ENCODE measurements around the gene METTL17. TPM values are rescaled to one million over a fixed set of nuclear protein-coding genes. Genes with fewer than 3 reads are reported as not detected.

The METTL17 gene
- total RNA-seq (2011; cell fraction: chromatin; rRNA removed; ENCODE audit: low replicate concordance): 312 and 387 TPM in 2 replicates
- total RNA-seq (2011; cell fraction: nucleolus; rRNA removed): 235 and 245 TPM in 2 replicates
- total RNA-seq (2011; cell fraction: nucleoplasm; rRNA removed): 205 and 234 TPM in 2 replicates
- total RNA-seq (2014; rRNA removed) (63.5 and 83.7 TPM in 2 replicates), total RNA-seq (2014; rRNA removed; fragmentation: Illumina TruSeq; extraction: Trizol) (62.6 and 65.6 TPM in 2 replicates), total RNA-seq (2015; rRNA removed; fragmentation: Illumina TruSeq; extraction: Trizol) (75.6 and 80.3 TPM in 2 replicates), total RNA-seq (2021) (82.7 and 83.6 TPM in 2 replicates), polyA plus RNA-seq (2011; rRNA removed) (119 and 168 TPM in 2 replicates), polyA plus RNA-seq (2014; fragmentation: Illumina TruSeq; extraction: Trizol) (97.6 and 105 TPM in 2 replicates), polyA plus RNA-seq (2014; fragmentation: Nextera tagmentation; extraction: Ambion mirVana) (100 to 1,000 TPM in 1 of 2 experiments, 10 to 100 TPM in 1; 90.0 to 150 TPM), polyA plus RNA-seq (2014; rRNA removed) (119 and 131 TPM in 2 replicates), polyA minus RNA-seq (2011; rRNA and poly(A)+ RNA removed) (40.4 and 53.4 TPM in 2 replicates), Bru-seq, nascent RNA (percentile 89 among the genes with signal in this experiment), BruChase-seq, experiment 1, labeled RNA remaining after a 2-hour chase (percentile 90 among the genes with signal in this experiment), BruChase-seq, experiment 2, labeled RNA remaining after a 6-hour chase (percentile 95 among the genes with signal in this experiment)
- 85.7 and 125 TPM in 2 replicates for polyA plus RNA-seq (2011; cell fraction: cytosol; rRNA removed)
- 549 and 894 TPM in 2 replicates for polyA plus RNA-seq (2011; cell fraction: nucleus; rRNA removed)
- polyA plus RNA-seq (2012): 57.2 and 95.2 TPM in 2 replicates
- 18.0 and 21.2 TPM in 2 replicates for polyA minus RNA-seq (2011; cell fraction: cytosol; rRNA and poly(A)+ RNA removed)
- 67.7 and 105 TPM in 2 replicates for polyA minus RNA-seq (2011; cell fraction: nucleus; rRNA and poly(A)+ RNA removed)
- long read RNA-seq, experiment 1, transcript METTL17-221 (14 exons, 1,500 nt): minor isoform, 6 of 140 reads
- long read RNA-seq, experiment 1, transcript METTL17-201 (14 exons, 1,749 nt): major isoform, 57 of 140 reads
- long read RNA-seq, experiment 1, transcript METTL17-216 (13 exons, 1,605 nt): minor isoform, 9 of 140 reads
- long read RNA-seq, experiment 1, transcript METTL17-202 (13 exons, 1,586 nt): minor isoform, 32 of 140 reads
- long read RNA-seq, experiment 1, partial matches to known transcripts: 12 of 140 reads
- long read RNA-seq, experiment 1, other reads (novel, unspliced or antisense): 23 of 140 reads
- long read RNA-seq, experiment 2, partial matches to known transcripts: 9 of 60 reads
- long read RNA-seq, experiment 2, other reads (novel, unspliced or antisense): 49 of 60 reads
- long read RNA-seq, experiment 3, transcript METTL17-201 (14 exons, 1,749 nt): major isoform, 32 of 67 reads
- long read RNA-seq, experiment 3, transcript METTL17-202 (13 exons, 1,586 nt): minor isoform, 15 of 67 reads
- long read RNA-seq, experiment 3, partial matches to known transcripts: 5 of 67 reads
- long read RNA-seq, experiment 3, other reads (novel, unspliced or antisense): 10 of 67 reads

- H3K79me2 ChIP-seq (ENCODE audit: control insufficient read depth, insufficient read depth, low read length): peaks cover 23% of the 10 kb centered on the region
- peak within 1 kb of the TSS; percentile 70 to 94 for H3K9ac ChIP-seq (ENCODE audit: insufficient read depth in 1 of 2, low read depth in 2 of 2, low read length in 2 of 2)
- H3K27me3 ChIP-seq (ENCODE audit: control insufficient read depth in 2 of 2, insufficient read depth in 2 of 2, low read length in 2 of 2): no peaks in the 10 kb centered on the region
- peak within 1 kb of the TSS; percentile 74 for H3K4me3 ChIP-seq
- peak within 1 kb of the TSS; percentile 92 for H3K4me2 ChIP-seq (ENCODE audit: insufficient read depth, low read length)
- BruUV-seq (replicated peaks): TSS peak; percentile 66
- under 1% methylated on average over 31 of the region's 42 CpGs for WGBS (ENCODE audit: insufficient coverage, low coverage, missing lambda C conversion rate)
- H3K9me3 ChIP-seq (replicated peaks; ENCODE audit: control insufficient read depth, insufficient read depth, low read depth, low read length): no peaks in the 10 kb centered on the region
- H4K20me1 ChIP-seq (replicated peaks; ENCODE audit: control insufficient read depth, insufficient read depth, low read length): no peaks in the 10 kb centered on the region
- ATAC-seq: peak; percentile 96
- peak within 1 kb of the TSS; percentile 91 for H2AFZ ChIP-seq (ENCODE audit: low read depth, low read length)
- peaks cover 7 to 10% of the 10 kb centered on the region in 2 experiments; a peak in 3 of 5 replicates for H3K4me1 ChIP-seq (replicated peaks in 1 of 2; ENCODE audit: control insufficient read depth in 2 of 2, insufficient read depth in 2 of 2, low read length in 2 of 2)
- DNase-seq (ENCODE audit: extremely low read depth in 1 of 4, low spot score in 3 of 4): peak; percentile 40 to 93 (median 64)
- in situ Hi-C loops (cut with MboI): no loop called here
- peak within 1 kb of the TSS; percentile 79 for H3K27ac ChIP-seq (ENCODE audit: extremely low read depth, low read depth, low read length)
- ChIA-PET POLR2A (no interaction called here), CTCF (ENCODE audit: low intra/inter-chr PET ratio) (no interaction called here)
- intact Hi-C loops (cut with micrococcal nuclease): no loop called here
- FAIRE-seq: peak; percentile 94
- H3K9me1 ChIP-seq (ENCODE audit: control insufficient read depth, insufficient read depth, low read length): no peaks in the 10 kb centered on the region
- peaks cover 33% of the 10 kb centered on the region for H3K36me3 ChIP-seq (ENCODE audit: control insufficient read depth, insufficient read depth, low read length)
- TF ChIP-seq EP400 (IDR thresholded peaks at IDR 0.05): peak; percentile 57; the same call in 1 of the 2 replicates
- no peak for TF ChIP-seq TEAD2 (tag; IDR thresholded peaks at IDR 0.05)
- no peak for TF ChIP-seq SMARCA4 (IDR thresholded peaks at IDR 0.05)
- no peak for TF ChIP-seq TFAM (CRISPR knock-in tag; conservative IDR thresholded peaks at IDR 0.05)
- TF ChIP-seq ZNF449 (CRISPR knock-in tag; IDR thresholded peaks at IDR 0.05): no peak
- TF ChIP-seq ATF6 (CRISPR knock-in tag; IDR thresholded peaks at IDR 0.05): no peak
- TF ChIP-seq ZNF780A (CRISPR knock-in tag; IDR thresholded peaks at IDR 0.05): no peak
- TF ChIP-seq SIN3B (IDR thresholded peaks at IDR 0.05; ENCODE audit: low read depth): peak; percentile 94
- no peak for TF ChIP-seq KAT7 (CRISPR knock-in tag; IDR thresholded peaks at IDR 0.05; ENCODE audit: borderline replicate concordance)
- TF ChIP-seq FOS (IDR thresholded peaks at IDR 0.05; ENCODE audit: extremely low read depth, insufficient read length): peak; percentile 95
- peak; percentile 84 for TF ChIP-seq RBFOX2 (IDR thresholded peaks at IDR 0.05; ENCODE audit: low read depth, low read length)
- TF ChIP-seq ZNF561 (CRISPR knock-in tag; conservative IDR thresholded peaks at IDR 0.05): no peak
- TF ChIP-seq TEAD1 (CRISPR knock-in tag; IDR thresholded peaks at IDR 0.05): no peak
These were observed at the start of gene METTL17 for GRCh38 chr14:20989787-20990600. TSS of gene METTL17 (plus strand) at chr14:20989980. CDS start at chr14:20990003, 23 bp downstream.

Measured in K562 (cell line).